PC-3 (cell line): ENCODE data around the gene SOX6. TPM values are rescaled to one million over a fixed set of nuclear protein-coding genes. Genes with fewer than 3 reads are reported as not detected.

ENCODE experiments used
- ATAC-seq: fragments of 200-7000 bp; cut with Tn5 transposase; 2 replicates; pipeline ENCODE4 v1.9.1; 2020; ENCODE audit warnings: mild to moderate bottlenecking, moderate library complexity
- BruUV-seq: library from RNA; stranded (reverse); fragments of 400-500 nt; replicated peaks from 2 replicates; lab custom pipeline; 2021; lab: Mats Ljungman, UMichigan
- CTCF ChIA-PET: fragments of 300-600 bp; sonication (Branson Sonifier 250); formaldehyde crosslinking; loops from one replicate; lab custom pipeline; 2022; ENCODE audit warnings: antibody characterized with exemption; lab: Charles Lee
- POLR2A ChIA-PET: fragments of 300-600 bp; sonication (Branson Sonifier 250); formaldehyde crosslinking; loops from one replicate; lab custom pipeline; 2022; ENCODE audit warnings: antibody characterized with exemption; ENCODE audit not compliant: unreplicated experiment; lab: Charles Lee
- DNase-seq: peaks from one replicate; pipeline ENCODE4 v3.0.0-alpha.2; 2015
- H2AFZ ChIP-seq: fragments of 300-600 bp; sonication (generic); 2 replicates; pipeline ENCODE4 v1.6.0; 2016; ENCODE audit warnings: antibody characterized with exemption, low read length
- H3F3A ChIP-seq: fragments of 300-600 bp; sonication (generic); one replicate; pipeline ENCODE4 v1.6.0; 2017; ENCODE audit warnings: antibody characterized with exemption, low read length, control low read depth, mild to moderate bottlenecking; ENCODE audit not compliant: unreplicated experiment
- H3K27ac ChIP-seq: fragments of 300-600 bp; sonication (generic); 2 replicates; pipeline ENCODE4 v1.5.1; 2016; ENCODE audit warnings: mild to moderate bottlenecking, low read length
- H3K27me3 ChIP-seq: fragments of 300-600 bp; sonication (generic); 2 replicates; pipeline ENCODE4 v1.6.1; 2016; ENCODE audit warnings: low read length, mixed read lengths
- H3K36me3 ChIP-seq: fragments of 300-600 bp; sonication (generic); 2 replicates; pipeline ENCODE4 v1.6.1; 2016; ENCODE audit warnings: low read depth, mixed run types, low read length, mixed read lengths
- H3K4me1 ChIP-seq: fragments of 300-600 bp; sonication (generic); 2 replicates; pipeline ENCODE4 v1.5.1; 2016; ENCODE audit warnings: low read length; ENCODE audit not compliant: insufficient read depth
- H3K4me2 ChIP-seq: fragments of 300-600 bp; sonication (generic); 2 replicates; pipeline ENCODE4 v1.6.0; 2016; ENCODE audit warnings: low read length
- H3K4me3 ChIP-seq: fragments of 300-600 bp; sonication (generic); 2 replicates; pipeline ENCODE4 v1.5.1; 2016; ENCODE audit warnings: mild to moderate bottlenecking, low read length, mixed read lengths
- H3K79me2 ChIP-seq: fragments of 300-600 bp; sonication (generic); 2 replicates; pipeline ENCODE4 v1.6.1; 2017; ENCODE audit warnings: low read length, mixed read lengths
- H3K9ac ChIP-seq: fragments of 300-600 bp; sonication (generic); 2 replicates; pipeline ENCODE4 v1.6.0; 2016; ENCODE audit warnings: mild to moderate bottlenecking, low read length
- H3K9me2 ChIP-seq: fragments of 300-600 bp; sonication (generic); replicated peaks from 2 replicates; pipeline ENCODE4 v1.6.1; 2016; ENCODE audit warnings: mixed run types, low read length, mixed read lengths
- H3K9me3 ChIP-seq: fragments of 300-600 bp; sonication (generic); 2 replicates; pipeline ENCODE4 v1.6.1; 2016; ENCODE audit warnings: low read length, mixed read lengths
- H4K20me1 ChIP-seq: fragments of 300-600 bp; sonication (generic); 2 replicates; pipeline ENCODE4 v1.6.1; 2016; ENCODE audit warnings: low read length, mixed read lengths
- CTCF ChIP-seq: fragments of 300-600 bp; sonication (generic); conservative IDR thresholded peaks from 2 replicates; pipeline ENCODE4 v1.5.1; 2017; ENCODE audit warnings: antibody characterized with exemption, low read depth, mild to moderate bottlenecking, low read length
- EZH2 ChIP-seq: fragments of 300-600 bp; sonication (generic); IDR thresholded peaks from one replicate; pipeline ENCODE4 v1.6.1; 2017; ENCODE audit warnings: antibody characterized with exemption, mild to moderate bottlenecking, low read length; ENCODE audit not compliant: unreplicated experiment
- EZH2phosphoT487 ChIP-seq: fragments of 300-600 bp; sonication (generic); IDR thresholded peaks from 2 replicates; pipeline ENCODE4 v1.6.1; 2018; ENCODE audit warnings: mild to moderate bottlenecking, antibody characterized with exemption, low read length, borderline replicate concordance
- intact Hi-C: fragments of 100-400 bp; cut with micrococcal nuclease; formaldehyde crosslinking; loops from 2 replicates; pipeline ENCODE4 v1.9.0; 2023
- total RNA-seq: library from RNA; depleted of rRNA; stranded (reverse); fragments of >200 nt; gene quantifications from 2 replicates; pipeline ENCODE4 v1.2.3, GENCODE V29; 2014

The SOX6 gene
- total RNA-seq, 1 experiment from 2014 or later, result not detected

- no peaks in the 10 kb centered on the region for H3K36me3 ChIP-seq
- H3K27ac ChIP-seq, result no peak overlapping the region
- H3K4me3 ChIP-seq, result no peak overlapping the region
- no peaks in the 10 kb centered on the region for H3K79me2 ChIP-seq
- no peak for DNase-seq
- H2AFZ ChIP-seq, result no peak overlapping the region
- H3K27me3 ChIP-seq, result no peaks in the 10 kb centered on the region
- POLR2A ChIA-PET, result no interaction called here
- no peaks in the 10 kb centered on the region for H3F3A ChIP-seq
- no peaks in the 10 kb centered on the region for H3K9me3 ChIP-seq
- no peak overlapping the region for H3K9ac ChIP-seq
- no peaks in the 10 kb centered on the region for H3K9me2 ChIP-seq
- no TSS peak for BruUV-seq
- no peak overlapping the region for H3K4me2 ChIP-seq
- ATAC-seq, result no peak
- CTCF ChIA-PET, result no interaction called here
- TF ChIP-seq EZH2phosphoT487 (no peak), CTCF (no peak), EZH2 (no peak)
- intact Hi-C loops, result no loop called here
- H4K20me1 ChIP-seq, result no peaks in the 10 kb centered on the region
- no peaks in the 10 kb centered on the region for H3K4me1 ChIP-seq
Measured at GRCh38 chr11:16361108-16361865, 4.9 kb upstream of the SOX6 start.

- Histone ChIP-seq H3K27ac (no peak overlapping the region), H3F3A (no peaks in the 10 kb centered on the region), H3K36me3 (no peaks in the 10 kb centered on the region), H3K4me2 (no peak overlapping the region), H3K79me2 (no peaks in the 10 kb centered on the region), H3K4me3 (no peak overlapping the region), H3K27me3 (no peaks in the 10 kb centered on the region), H4K20me1 (no peaks in the 10 kb centered on the region), H3K9me2 (no peaks in the 10 kb centered on the region), H2AFZ (no peak overlapping the region), H3K4me1 (no peaks in the 10 kb centered on the region), H3K9ac (no peak overlapping the region), H3K9me3 (no peaks in the 10 kb centered on the region)
- CTCF ChIA-PET, result no interaction called here
- BruUV-seq, result no TSS peak
- no peak for ATAC-seq
- DNase-seq, result no peak
- POLR2A ChIA-PET, result no interaction called here
- intact Hi-C loops, result no loop called here
- TF ChIP-seq EZH2phosphoT487 (no peak), CTCF (no peak), EZH2 (no peak)
Measured at GRCh38 chr11:16359369-16359768, 3.0 kb upstream of the SOX6 start.

- H3K36me3 ChIP-seq, result no peaks in the 10 kb centered on the region
- no peak for DNase-seq
- POLR2A ChIA-PET, result no interaction called here
- TF ChIP-seq EZH2 (no peak), EZH2phosphoT487 (no peak), CTCF (no peak)
- no TSS peak for BruUV-seq
- no peaks in the 10 kb centered on the region for H3K79me2 ChIP-seq
- no peak overlapping the region for H3K9ac ChIP-seq
- no peaks in the 10 kb centered on the region for H3K4me1 ChIP-seq
- no peak overlapping the region for H3K4me2 ChIP-seq
- no peak for ATAC-seq
- intact Hi-C loops, result no loop called here
- no peaks in the 10 kb centered on the region for H4K20me1 ChIP-seq
- H3F3A ChIP-seq, result no peaks in the 10 kb centered on the region
- CTCF ChIA-PET, result no interaction called here
- H3K9me2 ChIP-seq, result no peaks in the 10 kb centered on the region
- no peak overlapping the region for H3K4me3 ChIP-seq
- no peaks in the 10 kb centered on the region for H3K27me3 ChIP-seq
- no peak overlapping the region for H2AFZ ChIP-seq
- no peak overlapping the region for H3K27ac ChIP-seq
- H3K9me3 ChIP-seq, result no peaks in the 10 kb centered on the region
Measured at GRCh38 chr11:16358726-16359125, 2.4 kb upstream of the SOX6 start.
